Islet precursor cell (in vitro differentiated cells): Measurements from ENCODE around the gene ZNF800.

Experiments used
- DNase-seq: peaks from one replicate; pipeline ENCODE4 v3.0.0-alpha.2; 2018

ZNF800 gene

DNA sequence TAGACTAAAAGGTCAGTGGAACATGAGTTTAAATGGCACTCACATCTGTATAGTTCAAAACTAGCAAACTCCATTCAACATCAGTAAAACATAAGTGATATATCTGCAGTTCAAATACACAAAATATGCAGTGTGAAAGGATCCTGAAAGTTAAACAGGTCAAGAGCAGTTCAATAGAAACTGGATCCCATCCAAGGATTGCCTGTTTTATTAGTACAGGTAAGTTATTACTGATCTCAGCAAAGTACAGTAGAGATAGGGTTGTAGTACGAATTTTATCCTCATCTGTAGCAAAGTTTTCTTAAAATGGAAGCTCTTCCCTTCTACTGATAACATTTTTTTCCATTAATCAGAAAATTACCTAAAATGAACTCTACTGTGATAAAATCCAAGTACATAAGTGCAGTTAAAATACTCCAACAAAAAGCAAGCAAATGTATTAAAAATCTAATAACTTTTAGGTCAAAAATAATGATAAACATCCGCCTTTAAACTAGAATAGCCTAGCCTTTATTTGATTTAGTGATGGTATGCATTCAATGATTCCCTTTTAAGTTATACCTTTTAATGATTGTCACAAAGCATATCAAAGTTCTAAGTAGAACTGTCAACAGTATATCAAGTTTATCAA, 2.2 kb downstream of the ZNF800 start:
- no peak for DNase-seq

DNA sequence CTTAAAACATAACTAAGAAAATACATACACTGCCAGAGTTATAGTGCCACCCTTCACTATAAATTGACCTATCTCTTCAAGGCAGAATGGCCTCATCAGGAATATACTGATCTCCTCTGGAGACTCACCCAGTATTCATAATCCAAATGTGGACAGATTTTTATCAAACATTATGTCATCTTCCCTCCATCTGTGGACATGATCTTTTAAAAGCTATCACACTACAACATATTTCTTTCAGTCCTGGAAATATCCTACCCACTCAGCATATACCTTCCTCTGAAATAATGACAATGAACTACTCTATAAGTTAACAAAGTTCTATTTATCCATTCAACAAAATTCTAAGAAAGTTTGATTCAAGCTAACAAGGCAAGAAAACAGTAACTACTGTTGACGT, 3.2 kb downstream of the ZNF800 start:
- DNase-seq, result no peak

DNA sequence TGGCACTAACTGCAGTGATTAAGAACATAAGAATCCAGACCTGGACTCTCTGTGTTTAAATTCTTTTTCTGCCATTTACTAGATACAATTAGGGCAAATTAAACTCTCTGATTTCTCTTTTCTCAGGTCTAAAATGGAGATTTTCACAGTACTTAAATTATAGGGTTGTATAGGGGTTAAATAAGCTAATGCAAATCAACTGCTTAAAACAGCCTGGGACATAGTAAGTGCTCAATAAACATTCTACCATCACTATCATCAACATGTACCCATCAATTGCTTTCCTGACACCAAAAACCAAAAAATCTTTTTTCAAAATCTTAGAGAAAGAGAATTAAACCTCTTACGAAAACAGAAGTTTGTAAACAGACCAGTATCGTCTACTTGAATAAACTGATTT, 4.5 kb downstream of the ZNF800 start:
- no peak for DNase-seq

DNA sequence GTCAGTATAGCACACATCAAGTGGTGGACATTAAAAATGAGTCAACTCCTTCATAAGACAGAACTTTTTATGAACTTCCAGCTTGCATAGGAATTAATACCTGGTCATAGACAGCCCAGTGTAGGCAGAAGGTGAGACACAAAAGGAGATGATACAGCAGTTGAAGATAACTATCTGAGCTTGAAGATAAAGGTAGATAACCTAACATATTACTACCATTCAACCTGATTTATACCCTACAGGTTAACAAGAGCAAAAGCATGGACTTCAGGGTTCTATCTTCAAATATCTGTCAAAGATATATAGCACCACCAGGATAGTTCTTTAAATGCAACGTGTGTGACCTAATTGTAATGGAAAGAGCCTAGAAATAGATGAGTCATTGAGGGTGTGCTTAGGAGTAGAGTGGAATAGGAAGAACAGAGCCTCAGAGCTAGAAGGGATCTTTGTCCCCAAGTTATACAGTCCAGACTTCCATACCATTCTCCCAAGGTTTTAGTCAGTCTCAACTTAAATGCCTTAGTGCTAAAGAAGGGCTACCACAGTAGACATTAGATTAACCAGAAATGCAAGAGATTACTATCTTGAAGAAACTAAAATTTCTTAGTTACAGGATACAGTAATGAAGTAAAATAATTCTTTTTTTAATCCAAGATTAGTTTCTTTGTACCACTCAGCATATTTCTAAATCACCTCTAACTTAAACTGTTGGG, 9.2 kb downstream of the ZNF800 start:
- DNase-seq, result no peak

DNA sequence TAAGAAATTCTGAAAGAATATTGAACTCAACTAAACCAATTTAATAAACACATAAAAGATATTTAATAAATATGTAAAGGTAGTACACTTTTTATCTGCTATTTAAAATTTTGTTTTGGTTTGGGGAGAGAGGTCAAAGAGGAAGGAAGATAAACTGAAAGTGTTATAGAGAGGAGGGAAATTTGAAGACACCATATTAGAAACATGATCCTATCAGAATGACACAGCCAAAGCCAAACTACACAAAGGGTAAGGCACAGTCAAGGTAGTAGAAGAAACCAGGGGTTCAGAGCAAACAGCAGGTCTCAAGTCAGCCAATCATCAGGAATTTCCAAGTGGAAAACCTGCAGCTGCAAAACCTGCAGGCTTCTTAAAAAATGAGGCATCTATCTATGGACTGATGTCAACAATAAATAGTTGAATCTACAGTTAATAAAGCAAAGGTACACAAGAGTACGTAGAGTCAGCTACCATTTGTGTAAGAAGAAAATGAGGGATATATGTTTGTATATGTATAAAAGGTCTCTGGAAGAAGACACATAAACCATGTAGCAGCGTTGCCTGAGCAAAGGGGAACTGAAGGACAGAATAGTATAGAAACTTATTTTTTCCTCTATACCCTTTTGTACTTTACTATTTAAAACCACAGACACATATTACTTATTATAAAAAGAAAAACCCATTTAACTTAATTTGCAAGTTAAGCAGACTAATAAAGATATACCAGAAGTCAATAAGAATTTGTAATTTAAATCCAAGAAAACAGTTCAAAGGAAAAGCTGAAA, 10.0 kb downstream of the ZNF800 start:
- DNase-seq, result no peak

DNA sequence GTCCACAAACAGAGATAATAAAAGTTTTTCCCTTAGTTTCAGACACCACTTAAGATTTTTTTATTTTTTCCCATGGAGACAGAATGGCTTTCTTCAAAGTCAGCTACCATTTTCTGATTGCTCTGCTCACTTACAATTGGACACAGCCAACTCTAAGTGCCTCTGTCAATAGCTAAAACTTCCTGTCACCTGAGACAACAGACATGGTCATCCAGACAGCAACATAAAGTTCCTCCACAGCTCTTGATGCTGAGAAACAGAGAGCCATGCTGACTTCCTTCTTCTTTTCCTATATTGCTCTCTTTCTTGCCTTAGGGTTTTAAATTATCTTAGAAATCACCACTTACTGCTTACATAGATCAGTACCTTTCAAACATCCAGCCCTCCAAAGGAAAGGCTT, 12.0 kb downstream of the ZNF800 start:
- no peak for DNase-seq

DNA sequence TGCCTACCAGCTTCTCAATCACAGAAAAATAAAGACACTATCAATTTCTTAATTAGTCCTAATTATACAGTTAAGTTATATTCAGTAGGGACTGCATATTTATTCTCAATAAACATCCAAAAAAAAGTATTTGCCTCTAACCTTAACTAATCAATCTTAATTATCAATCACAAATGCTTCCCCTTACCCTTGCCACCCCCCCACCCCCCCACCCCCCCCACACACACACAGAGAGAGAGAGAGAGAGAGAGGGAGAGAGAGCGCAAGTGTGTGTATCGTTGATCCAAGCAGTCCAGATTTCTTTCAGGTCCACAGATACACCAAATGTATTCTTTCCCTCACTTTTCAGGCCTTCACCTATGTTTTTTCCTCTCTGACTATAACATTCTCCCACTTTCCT, 12.9 kb downstream of the ZNF800 start:
- no peak for DNase-seq

DNA sequence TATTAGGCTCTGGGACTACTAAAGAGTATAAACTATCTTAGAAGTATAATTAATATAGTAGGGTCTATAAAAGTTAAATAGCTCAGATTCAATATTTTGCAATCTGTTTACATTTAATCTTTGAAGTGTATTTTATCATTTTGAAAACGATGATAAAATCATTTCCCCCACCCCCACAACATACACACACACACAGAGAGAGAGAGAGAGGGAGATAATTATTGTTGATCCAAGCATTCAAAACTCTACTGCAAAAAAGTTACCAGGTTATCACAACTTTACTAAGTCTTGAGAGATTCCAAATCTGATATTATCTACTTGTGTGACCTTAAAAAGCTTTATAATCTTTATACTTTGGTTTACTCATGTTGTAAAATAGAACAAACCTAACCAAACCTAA, 14.0 kb downstream of the ZNF800 start:
- DNase-seq, result no peak

DNA sequence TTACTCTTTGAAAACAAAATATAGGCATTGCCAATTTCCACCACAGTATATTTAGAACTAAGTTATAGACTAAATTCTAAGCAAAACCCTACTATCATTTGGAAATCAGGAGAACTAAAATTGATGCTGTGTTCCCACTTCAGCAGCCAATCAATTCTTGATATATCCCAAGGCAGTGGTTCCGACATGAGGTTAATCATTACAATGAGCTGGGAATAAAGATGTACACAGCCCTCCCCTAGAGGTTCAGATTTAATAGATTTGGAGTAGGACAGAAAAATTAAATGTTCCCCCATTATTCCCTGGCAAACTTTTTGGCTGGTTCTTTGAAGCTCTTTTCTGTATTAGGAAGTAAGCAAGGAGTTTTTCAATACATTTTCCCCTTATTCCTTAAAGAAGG, 15.1 kb downstream of the ZNF800 start:
- DNase-seq, result no peak

DNA sequence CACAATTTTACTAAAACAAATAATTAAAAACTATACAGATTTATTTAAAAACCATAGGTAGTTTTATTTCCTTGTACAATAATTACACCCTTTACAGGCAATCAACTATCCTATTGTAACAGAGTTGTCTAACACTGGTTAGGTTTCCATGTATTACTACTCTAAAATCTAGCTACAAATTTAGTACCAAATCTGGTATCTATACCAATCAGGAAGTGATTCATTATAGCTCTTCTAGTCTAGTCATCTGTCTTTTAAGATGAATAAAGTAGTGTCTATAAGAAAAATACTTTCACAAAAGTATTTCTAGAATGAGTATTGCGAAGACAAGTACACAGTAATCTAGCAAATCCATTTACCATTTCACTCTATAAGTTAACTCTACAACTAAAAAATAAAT, 16.9 kb downstream of the ZNF800 start:
- no peak for DNase-seq

DNA sequence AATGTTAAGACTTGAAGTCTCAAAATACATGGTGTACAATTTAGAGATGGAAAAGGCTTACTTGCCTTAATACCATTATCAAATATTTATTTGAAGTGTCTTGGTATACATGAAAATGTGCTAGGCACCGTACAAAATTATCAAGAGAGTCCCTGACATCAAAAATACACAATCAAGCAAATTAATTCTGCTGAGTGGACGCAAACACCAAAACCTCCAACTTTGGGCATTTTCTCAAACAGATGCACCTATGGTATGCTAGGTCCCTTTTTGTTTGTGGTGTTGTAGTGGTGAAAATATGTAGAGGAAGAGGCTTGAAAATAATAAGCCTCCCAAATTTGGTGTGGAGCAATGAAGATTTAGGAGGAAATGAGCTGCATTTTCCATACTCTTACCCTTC, 24.8 kb downstream of the ZNF800 start:
- no peak for DNase-seq

DNA sequence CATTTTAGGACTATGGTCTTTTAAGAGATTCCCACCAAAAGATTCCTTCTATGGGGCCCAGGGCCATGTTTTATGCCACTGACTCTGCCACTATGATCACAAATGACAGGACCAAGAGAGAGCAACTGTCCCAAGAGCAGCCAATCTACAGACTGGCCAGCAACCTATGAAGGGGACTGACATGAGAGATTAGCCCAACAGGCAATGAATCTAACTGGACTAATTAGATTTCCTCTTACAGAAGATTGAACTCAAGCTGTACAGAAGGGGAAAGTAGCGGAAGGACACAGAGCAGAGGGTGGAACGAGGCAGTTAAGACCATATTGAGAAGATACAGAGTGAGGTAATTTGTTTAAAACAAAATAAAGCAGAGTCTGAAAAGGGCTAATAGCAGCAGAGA, 25.8 kb downstream of the ZNF800 start:
- DNase-seq, result no peak

DNA sequence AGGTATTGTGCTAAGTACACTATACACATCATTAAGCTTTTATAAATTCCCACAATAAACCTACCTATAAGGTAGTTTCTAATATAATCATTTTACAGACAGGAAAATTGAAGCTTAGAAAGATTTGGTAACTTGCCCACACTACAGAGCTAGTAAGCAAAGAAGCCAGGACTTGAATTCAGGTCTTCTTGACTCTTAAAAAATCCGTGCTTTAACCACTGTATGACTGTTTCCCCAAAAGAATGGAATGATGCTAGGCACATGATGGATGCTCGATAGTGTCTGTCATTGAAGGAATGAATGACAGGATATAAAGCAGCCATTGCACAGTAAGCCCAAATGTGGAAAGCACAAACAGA, 26.6 kb downstream of the ZNF800 start:
- DNase-seq, result no peak

DNA sequence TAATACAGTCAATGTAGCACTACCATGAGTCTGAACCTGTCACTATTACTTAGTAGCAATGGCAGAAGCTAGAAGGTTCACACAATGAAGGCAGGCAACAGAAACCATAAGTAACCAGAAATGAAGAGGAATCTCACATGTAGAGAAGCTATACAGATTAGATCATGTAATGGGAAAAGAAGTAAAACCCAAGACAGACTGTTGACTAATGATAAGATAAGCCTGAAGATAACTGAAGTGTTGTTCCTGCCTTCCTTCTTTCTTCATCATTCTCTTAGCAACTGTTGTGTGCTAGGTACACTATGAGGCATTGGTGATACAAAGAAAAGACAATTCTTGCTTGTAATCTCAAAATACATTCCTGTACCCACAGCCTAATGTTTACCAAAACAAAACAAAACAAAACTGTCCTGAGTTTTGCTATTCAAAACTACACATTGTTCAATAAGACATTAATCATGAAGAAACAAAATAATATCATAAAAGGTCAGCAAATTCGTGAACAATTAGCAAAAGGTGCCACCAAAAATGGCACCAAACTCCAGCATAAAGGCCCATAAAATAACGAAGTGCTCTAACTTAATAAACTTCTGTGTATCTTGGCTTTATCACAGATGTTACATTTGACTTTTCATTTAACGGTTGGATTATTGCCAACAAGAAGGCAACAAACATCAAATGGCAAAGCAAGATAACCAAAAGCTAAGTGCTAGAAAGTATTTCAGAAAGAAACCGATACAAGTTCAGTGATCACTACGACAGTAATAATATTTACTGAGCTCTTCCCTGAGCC, 27.1 kb downstream of the ZNF800 start:
- DNase-seq, result no peak

DNA sequence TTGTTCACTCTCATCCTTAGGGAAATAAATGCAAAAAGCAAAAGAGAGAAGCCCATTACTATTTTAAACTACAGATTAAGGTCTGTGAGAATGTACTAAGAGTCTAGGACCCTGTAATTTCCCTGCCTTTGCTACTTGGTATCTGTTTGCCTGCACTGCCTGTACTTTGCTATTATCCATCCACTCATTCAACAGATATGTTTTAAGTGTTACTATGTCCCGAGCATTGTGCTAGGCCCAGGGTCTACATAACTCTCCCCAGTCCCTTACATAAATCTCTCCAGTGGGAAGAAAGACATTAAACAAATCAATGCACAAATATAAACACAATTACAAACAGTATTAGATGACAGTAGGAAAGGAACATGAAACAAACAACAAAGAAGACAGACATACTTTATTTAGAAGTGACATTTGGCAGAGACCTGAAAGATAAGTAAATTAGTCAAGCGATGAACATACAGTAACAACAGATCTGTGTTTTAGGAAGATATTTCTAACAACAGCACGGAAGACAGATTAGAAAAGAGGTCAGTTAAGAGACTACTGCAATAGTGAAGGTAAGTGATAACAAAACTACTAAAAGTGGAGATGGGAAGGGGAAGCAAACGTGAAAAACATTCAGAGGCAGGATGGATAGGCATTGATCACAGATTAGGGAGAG, 30.0 kb downstream of the ZNF800 start:
- no peak for DNase-seq

DNA sequence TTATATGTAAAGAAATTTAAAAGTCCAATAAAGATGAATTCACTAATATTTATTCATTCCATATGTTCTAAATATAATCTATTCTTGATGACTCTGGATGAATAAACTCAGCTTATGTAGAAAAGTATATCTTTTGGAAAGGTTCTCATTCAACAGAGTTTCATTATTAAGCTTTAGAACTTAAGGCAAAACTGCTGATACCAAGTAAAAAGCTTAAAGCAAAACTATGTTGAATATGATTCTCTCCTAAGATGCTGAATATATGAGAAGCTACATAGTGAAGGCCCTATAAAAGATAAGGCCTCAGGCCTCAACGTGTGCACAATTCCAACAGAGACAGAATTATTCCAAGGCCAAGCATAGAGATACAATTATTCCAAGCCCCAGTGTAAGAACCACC, 30.8 kb downstream of the ZNF800 start:
- no peak for DNase-seq

DNA sequence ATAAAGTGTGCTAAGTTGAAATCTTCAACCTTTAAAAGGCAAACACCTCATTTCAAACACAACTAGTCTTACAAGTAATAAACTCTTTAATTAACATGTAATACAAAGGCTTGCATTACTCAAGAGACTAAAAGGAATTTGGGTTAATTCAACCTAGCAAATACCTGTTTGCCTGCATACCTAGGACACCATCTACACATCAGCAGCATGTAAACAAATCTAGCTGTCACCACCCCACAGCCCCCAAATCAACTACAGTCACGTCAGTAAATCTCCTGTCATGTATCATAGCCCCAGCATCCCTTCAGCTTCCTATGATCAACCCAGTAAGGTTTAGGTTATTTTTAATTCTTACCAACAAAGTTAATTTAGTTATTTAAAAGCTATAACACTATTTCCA, 33.5 kb downstream of the ZNF800 start:
- peak; percentile 52 for DNase-seq

DNA sequence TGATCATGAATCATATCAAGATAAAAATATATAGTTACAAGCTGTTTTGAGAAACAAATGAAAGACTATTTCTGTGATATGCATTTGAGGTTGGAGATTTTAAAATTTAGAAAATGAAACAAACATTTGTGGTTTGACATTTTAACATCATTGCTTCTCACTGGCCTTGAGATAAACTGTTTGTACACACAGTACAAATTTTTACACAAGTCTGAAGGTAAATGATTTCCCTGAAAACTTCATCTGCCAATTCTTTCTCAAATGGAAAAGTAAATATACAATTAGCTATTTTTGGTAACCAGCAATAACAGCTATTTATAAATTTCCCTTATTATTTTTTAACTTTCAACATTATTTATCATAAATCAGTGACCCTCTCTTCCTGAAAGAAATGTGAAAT, 38.6 kb downstream of the ZNF800 start:
- no peak for DNase-seq

DNA sequence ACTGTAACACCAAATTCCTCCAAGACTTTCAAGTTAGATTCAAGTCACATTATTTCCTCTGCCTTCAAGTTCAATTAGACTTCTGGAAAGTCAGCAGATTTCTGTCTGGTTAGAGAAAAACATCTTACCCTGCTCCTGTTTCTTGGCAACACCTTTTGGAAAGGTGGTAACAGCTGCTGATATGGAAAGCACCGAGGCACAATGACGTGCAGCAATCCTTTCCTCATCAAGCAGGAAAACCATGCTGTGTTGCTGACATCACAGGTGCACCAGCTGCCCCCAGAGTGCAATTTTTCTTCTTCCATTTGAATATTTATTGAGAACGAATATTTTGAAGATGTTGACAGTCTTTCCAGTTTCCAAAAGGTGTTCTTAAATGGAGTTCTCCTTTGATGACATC, 41.9 kb downstream of the ZNF800 start:
- DNase-seq, result no peak

DNA sequence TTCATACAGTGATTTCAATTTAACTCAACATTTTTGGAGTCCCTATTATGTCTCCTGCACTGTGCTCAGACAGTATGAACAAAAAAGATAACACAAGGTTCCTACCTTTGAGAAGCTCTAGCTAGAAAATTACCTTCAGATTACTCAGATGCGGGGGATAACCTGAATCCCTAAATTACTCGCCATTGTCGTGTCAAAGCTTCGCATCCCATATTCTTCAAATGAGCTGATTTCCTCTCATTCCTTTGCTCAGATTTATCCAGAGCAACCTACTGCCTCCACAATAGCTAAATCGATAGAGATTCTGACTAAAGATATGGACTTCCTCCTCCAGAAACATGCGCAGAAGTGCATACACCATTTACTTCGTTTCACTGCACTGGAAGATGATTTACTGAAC, 42.6 kb downstream of the ZNF800 start:
- no peak for DNase-seq

DNA sequence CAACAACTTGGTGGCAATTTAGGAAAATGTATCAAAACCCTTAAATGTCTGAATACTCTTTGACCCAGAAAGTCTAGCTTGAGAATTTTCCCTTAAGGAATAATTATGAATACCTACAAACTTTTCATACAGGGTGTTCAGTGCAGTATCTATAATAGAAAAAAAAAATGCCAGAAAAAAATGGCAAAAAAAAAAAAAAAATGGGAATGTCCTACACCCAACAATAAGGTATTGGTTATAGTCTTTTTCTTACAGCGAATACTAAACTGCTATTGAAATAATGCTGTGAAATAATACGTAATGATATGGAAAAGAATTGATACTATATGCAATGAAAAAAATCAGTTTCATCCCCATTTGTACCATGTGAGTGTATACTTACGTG, 44.3 kb downstream of the ZNF800 start:
- DNase-seq, result no peak

DNA sequence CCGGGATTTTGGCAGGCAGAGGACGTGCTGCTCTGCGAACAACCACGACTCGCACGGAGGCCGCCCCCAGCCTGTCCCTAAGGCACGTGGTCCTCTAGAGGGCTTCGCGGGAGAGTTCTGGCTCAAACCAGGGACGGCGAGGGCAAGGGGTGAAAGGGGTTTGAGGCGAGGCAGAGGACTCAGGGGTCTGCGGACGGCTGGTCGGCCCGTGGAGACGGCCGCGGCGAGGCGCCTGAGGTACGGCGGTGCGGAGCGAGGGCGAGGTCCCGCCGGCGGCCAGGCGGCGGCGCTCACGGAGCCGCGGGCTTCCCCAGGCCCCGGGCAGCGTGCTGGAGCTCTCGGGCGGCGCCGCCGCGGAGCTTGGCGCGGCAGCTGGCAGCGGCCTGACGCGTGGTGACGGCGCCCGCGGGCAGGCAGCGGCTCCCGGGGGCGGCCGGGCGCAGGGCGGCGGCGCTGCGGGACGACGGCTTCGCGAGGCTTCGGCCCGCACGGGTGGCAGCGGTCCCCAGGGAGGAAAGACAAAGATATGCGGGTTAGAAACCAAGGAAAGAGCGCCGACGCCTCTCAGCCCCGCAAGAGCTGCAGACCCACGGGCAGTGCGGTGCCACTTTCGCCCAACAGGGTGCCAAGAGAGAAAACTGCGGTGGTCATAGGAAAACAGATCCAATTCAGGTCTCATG, 44.8 kb downstream of the ZNF800 start:
- peak; percentile 80 for DNase-seq
